SK-N-SH (cell line): ENCODE data around the gene TSPAN8. TPM values are rescaled to one million over a fixed set of nuclear protein-coding genes. Genes with fewer than 3 reads are reported as not detected.

ENCODE experiments used
- CTCF ChIA-PET: fragments of 300-600, 350-600 bp; formaldehyde crosslinking; extraction: SDS; loops from one replicate; lab custom pipeline; 2021; lab: Yijun Ruan, JAX
- POLR2A ChIA-PET: fragments of 350-600 bp; sonication (Branson Sonifier 250); formaldehyde crosslinking; extraction: SDS; loops from one replicate; lab custom pipeline; 2020; ENCODE audit warnings: antibody characterized with exemption, inconsistent platforms; lab: Yijun Ruan, JAX
- DNase-seq: peaks from one replicate; pipeline ENCODE4 v3.0.0; 2012
- H2AFZ ChIP-seq: fragments of 200-600 bp; sonication (generic); 2 replicates; pipeline ENCODE4 v1.8.1; 2016; ENCODE audit warnings: antibody characterized with exemption, mild to moderate bottlenecking, low read depth
- H3F3A ChIP-seq: fragments of 200-600 bp; sonication (generic); replicated peaks from 2 replicates; pipeline ENCODE3; 2016; ENCODE audit warnings: antibody characterized with exemption, mild to moderate bottlenecking; ENCODE audit not compliant: insufficient read depth
- H3K27ac ChIP-seq, 2 experiments: fragments of 200-500 bp in 1 of 2; fragments of 200-600 bp in 1 of 2; sonication (Bioruptor generic) in 1 of 2; sonication (generic), shearing (Covaris generic) in 1 of 2; 2 replicates each; pipeline versions ENCODE4 v1.5.1 to v1.6.1; 2014 to 2016; ENCODE audit warnings: low read depth in 2 of 2, inconsistent platforms in 1 of 2, low read length in 1 of 2, mild to moderate bottlenecking in 1 of 2, mixed read lengths in 1 of 2
- H3K27me3 ChIP-seq: fragments of 200-600 bp; sonication (generic), shearing (Covaris generic); 2 replicates; pipeline ENCODE4 v1.6.1; 2016; ENCODE audit warnings: mixed run types; ENCODE audit not compliant: insufficient read depth
- H3K36me3 ChIP-seq, 2 experiments: fragments of 200-500 bp in 1 of 2; fragments of 200-600 bp in 1 of 2; sonication (Bioruptor generic) in 1 of 2; sonication (generic) in 1 of 2; replicated peaks in 1 of 2; 2 replicates each; pipeline versions ENCODE3 to v1.5.1; 2014 to 2016; ENCODE audit warnings: low read length in 1 of 2, mild to moderate bottlenecking in 1 of 2; ENCODE audit not compliant: insufficient read depth in 2 of 2, control insufficient read depth in 1 of 2
- H3K4me1 ChIP-seq, 2 experiments: fragments of 200-500 bp in 1 of 2; fragments of 200-600 bp in 1 of 2; sonication (Bioruptor generic) in 1 of 2; sonication (generic), shearing (Covaris generic) in 1 of 2; 2 replicates each; pipeline versions ENCODE4 v1.5.1 to v1.6.1; 2014 to 2016; ENCODE audit warnings: low read depth in 1 of 2, low read length in 1 of 2, mixed run types in 1 of 2; ENCODE audit not compliant: insufficient read depth in 2 of 2, control insufficient read depth in 1 of 2
- H3K4me2 ChIP-seq: fragments of 200-600 bp; sonication (generic), shearing (Covaris generic); 2 replicates; pipeline ENCODE4 v1.6.1; 2017; ENCODE audit warnings: mixed run types
- H3K4me3 ChIP-seq, 2 experiments: fragments of 200-500 bp in 1 of 2; fragments of 200-600 bp in 1 of 2; sonication (Bioruptor generic) in 1 of 2; sonication (generic), shearing (Covaris generic) in 1 of 2; 2 replicates each; pipeline versions ENCODE4 v1.5.1 to v1.8.1; 2014 to 2016; ENCODE audit warnings: low read depth in 2 of 2, inconsistent platforms in 1 of 2, low read length in 1 of 2, mild to moderate bottlenecking in 1 of 2, mixed read lengths in 1 of 2, moderate library complexity in 1 of 2
- H3K79me2 ChIP-seq: fragments of 200-600 bp; sonication (generic); 2 replicates; pipeline ENCODE4 v1.8.1; 2017; ENCODE audit warnings: mild to moderate bottlenecking; ENCODE audit not compliant: insufficient read depth
- H3K9ac ChIP-seq: fragments of 200-600 bp; sonication (generic); 2 replicates; pipeline ENCODE4 v1.6.1; 2017; ENCODE audit warnings: mixed run types
- H3K9me2 ChIP-seq: fragments of 200-600 bp; sonication (generic); 2 replicates; pipeline ENCODE4 v1.6.1; 2017; ENCODE audit warnings: mixed run types
- H3K9me3 ChIP-seq: fragments of 200-600 bp; sonication (generic); 2 replicates; pipeline ENCODE4 v1.6.1; 2017; ENCODE audit warnings: mixed run types, mild to moderate bottlenecking, moderate library complexity
- H4K20me1 ChIP-seq: fragments of 200-600 bp; sonication (generic); 2 replicates; pipeline ENCODE4 v1.6.1; 2017; ENCODE audit warnings: mild to moderate bottlenecking, mixed run types; ENCODE audit not compliant: insufficient read depth
- ELF1 ChIP-seq: IDR thresholded peaks from 2 replicates; pipeline ENCODE4 v1.4.0; 2012
- EZH2phosphoT487 ChIP-seq: fragments of 200-600 bp; sonication (generic); IDR thresholded peaks from 2 replicates; pipeline ENCODE4 v1.6.1; 2017; ENCODE audit warnings: low read depth, mixed run types, mild to moderate bottlenecking, antibody characterized with exemption, moderate library complexity, borderline replicate concordance
- GATA2 ChIP-seq: sonication (generic); formaldehyde crosslinking; IDR thresholded peaks from 2 replicates; pipeline ENCODE4 v1.5.0; 2020; ENCODE audit warnings: mild to moderate bottlenecking, missing genetic modification reagents
- IRF3 ChIP-seq: fragments of 150-350 bp; IDR thresholded peaks from 2 replicates; pipeline ENCODE4 v1.6.1; 2016; ENCODE audit warnings: mild to moderate bottlenecking, low read depth, low read length
- JUND ChIP-seq: IDR thresholded peaks from 2 replicates; pipeline ENCODE4 v1.4.0; 2012
- MEF2A ChIP-seq: IDR thresholded peaks from 2 replicates; pipeline ENCODE4 v1.4.0; 2012; ENCODE audit warnings: low read depth, borderline replicate concordance
- MXI1 ChIP-seq: IDR thresholded peaks from 2 replicates; pipeline ENCODE4 v1.6.1; 2012; ENCODE audit warnings: mild to moderate bottlenecking, low read depth, low read length, improper control_type of control experiment
- NFIC ChIP-seq: IDR thresholded peaks from 2 replicates; pipeline ENCODE4 v1.4.0; 2012; ENCODE audit warnings: borderline replicate concordance
- NRF1 ChIP-seq: IDR thresholded peaks from 2 replicates; pipeline ENCODE4 v1.6.1; 2012; ENCODE audit warnings: low read depth, mild to moderate bottlenecking, low read length
- POLR2AphosphoS5 ChIP-seq: IDR thresholded peaks from 2 replicates; pipeline ENCODE4 v1.6.1; 2012; ENCODE audit warnings: low read depth, low read length
- RAD21 ChIP-seq: IDR thresholded peaks from 2 replicates; pipeline ENCODE4 v1.6.1; 2012; ENCODE audit warnings: mild to moderate bottlenecking, low read length
- RCOR1 ChIP-seq: fragments of 150-350 bp; IDR thresholded peaks from 2 replicates; pipeline ENCODE4 v1.6.1; 2017; ENCODE audit warnings: antibody characterized with exemption, low read length
- RFX5 ChIP-seq: IDR thresholded peaks from 2 replicates; pipeline ENCODE4 v1.6.1; 2012; ENCODE audit warnings: mild to moderate bottlenecking, improper control_type of control experiment, low read length
- RXRA ChIP-seq: IDR thresholded peaks from 2 replicates; pipeline ENCODE4 v1.4.0; 2012; ENCODE audit warnings: low read depth, mild to moderate bottlenecking, borderline replicate concordance
- SMC3 ChIP-seq: IDR thresholded peaks from 2 replicates; pipeline ENCODE4 v1.6.1; 2012; ENCODE audit warnings: low read depth, low read length, improper control_type of control experiment
- TAF1 ChIP-seq: IDR thresholded peaks from 2 replicates; pipeline ENCODE4 v1.6.1; 2012; ENCODE audit warnings: low read depth, mild to moderate bottlenecking, low read length, moderate library complexity, borderline replicate concordance
- YY1 ChIP-seq: IDR thresholded peaks from 2 replicates; pipeline ENCODE4 v1.4.0; 2012; ENCODE audit warnings: low read depth, mild to moderate bottlenecking
- WGBS: methylation state at CpG from one replicate; pipeline ENCODE4 v1.1.6; 2017; ENCODE audit warnings: low lambda C conversion rate; 5-methylcytosine and 5-hydroxymethylcytosine counted together
- polyA plus RNA-seq, 3 experiments: library from polyadenylated mRNA; depleted of rRNA; stranded (reverse); fragments of >200 nt; gene quantifications; 2 replicates each; pipeline ENCODE4 v1.2.3, GENCODE V29; 2012
- TF ChIP-seq, protein P1 (sequence below): IDR thresholded peaks from 2 replicates; pipeline ENCODE4 v1.4.0; 2012; ENCODE audit warnings: low read depth, borderline replicate concordance
- TF ChIP-seq, protein P2 (sequence below): IDR thresholded peaks from 2 replicates; pipeline ENCODE4 v1.6.1; 2012; ENCODE audit warnings: mild to moderate bottlenecking, low read depth, low read length, moderate library complexity
- TF ChIP-seq, protein P3 (sequence below): IDR thresholded peaks from 2 replicates; pipeline ENCODE4 v1.4.0; 2012; ENCODE audit warnings: low read depth
- TF ChIP-seq, protein P4 (sequence below): fragments of 200-600 bp; sonication (generic); IDR thresholded peaks from 2 replicates; pipeline ENCODE4 v1.6.1; 2017; ENCODE audit warnings: antibody characterized with exemption, mild to moderate bottlenecking, moderate library complexity

The TSPAN8 gene
- polyA plus RNA-seq, 1 of the 3 experiments (the other 2 are of a cell fraction) = 0.31 TPM

DNA sequence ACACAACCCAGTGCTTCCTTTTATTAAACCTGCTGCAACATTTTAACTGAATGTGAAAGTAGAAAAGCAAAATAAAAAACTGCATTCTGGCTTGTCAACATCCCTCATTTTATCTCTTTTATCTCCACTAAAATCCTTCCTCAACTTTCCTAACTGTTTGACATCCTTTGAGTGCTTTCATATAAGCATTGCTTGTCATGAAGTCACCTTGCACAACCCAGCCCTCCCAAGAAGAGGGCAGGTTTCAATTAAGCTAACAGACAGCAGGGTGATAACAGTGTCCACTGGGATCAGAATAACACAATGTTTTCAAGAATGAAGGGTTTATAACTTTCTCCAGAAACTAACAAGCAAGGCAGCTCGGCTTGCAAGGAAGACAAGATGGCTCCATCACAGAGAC, 16.3 kb upstream of the TSPAN8 start:
- no peak for DNase-seq
- ChIA-PET CTCF (interaction anchor here (1.1 to 1.2 kb wide), 2 partner anchors 269 to 1014 kb away, joined by 3 read pairs; no protein-coding TSS in a partner anchor), POLR2A (no interaction called here)
- TF ChIP-seq JUND = no peak
- TF ChIP-seq SMC3 = no peak
- TF ChIP-seq NFIC = no peak
- TF ChIP-seq GATA2 (CRISPR knock-in tag) = no peak
- no peak for TF ChIP-seq NRF1
- TF ChIP-seq ELF1 = no peak
- TF ChIP-seq MXI1 = no peak
- TF ChIP-seq POLR2AphosphoS5 = no peak
- TF ChIP-seq IRF3 = no peak
- no peak for TF ChIP-seq RFX5
- Histone ChIP-seq H3K4me3 (no peak overlapping the region), H3K36me3 (no peaks in the 10 kb centered on the region), H3K9me2 (no peaks in the 10 kb centered on the region), H2AFZ (no peak overlapping the region), H3K4me2 (no peak overlapping the region), H4K20me1 (no peaks in the 10 kb centered on the region), H3K4me1 (no peaks in the 10 kb centered on the region), H3K27me3 (no peaks in the 10 kb centered on the region), H3K9ac (no peak overlapping the region), H3F3A (no peaks in the 10 kb centered on the region), H3K79me2 (no peaks in the 10 kb centered on the region), H3K27ac (no peak overlapping the region), H3K9me3 (no peaks in the 10 kb centered on the region)
- WGBS = 42% methylated on average over 1 of the region's 1 CpG

GRCh38 chr12:71170456-71170855, 12.7 kb upstream of the TSPAN8 start:
- Histone ChIP-seq H3K4me2 (no peak overlapping the region), H2AFZ (no peak overlapping the region), H3K4me1 (no peaks in the 10 kb centered on the region), H3K9me3 (no peaks in the 10 kb centered on the region), H3K4me3 (no peak overlapping the region), H4K20me1 (no peaks in the 10 kb centered on the region), H3K79me2 (no peaks in the 10 kb centered on the region), H3K9ac (no peak overlapping the region), H3K27me3 (no peaks in the 10 kb centered on the region), H3K27ac (no peak overlapping the region), H3K36me3 (no peaks in the 10 kb centered on the region), H3F3A (no peaks in the 10 kb centered on the region), H3K9me2 (no peaks in the 10 kb centered on the region)
- WGBS = 32% methylated on average over 1 of the region's 1 CpG
- POLR2A ChIA-PET = no interaction called here
- CTCF ChIA-PET = interaction anchor here (1.2 kb wide), 1 partner anchor 14 kb away, joined by 3 read pairs; no protein-coding TSS in a partner anchor
- no peak for DNase-seq
- TF ChIP-seq NFIC (no peak), RFX5 (no peak), YY1 (no peak), RCOR1 (no peak), TAF1 (no peak), POLR2AphosphoS5 (no peak), RAD21 (no peak), RXRA (no peak), MEF2A (no peak), EZH2phosphoT487 (no peak)
- TF ChIP-seq, protein P1, sequence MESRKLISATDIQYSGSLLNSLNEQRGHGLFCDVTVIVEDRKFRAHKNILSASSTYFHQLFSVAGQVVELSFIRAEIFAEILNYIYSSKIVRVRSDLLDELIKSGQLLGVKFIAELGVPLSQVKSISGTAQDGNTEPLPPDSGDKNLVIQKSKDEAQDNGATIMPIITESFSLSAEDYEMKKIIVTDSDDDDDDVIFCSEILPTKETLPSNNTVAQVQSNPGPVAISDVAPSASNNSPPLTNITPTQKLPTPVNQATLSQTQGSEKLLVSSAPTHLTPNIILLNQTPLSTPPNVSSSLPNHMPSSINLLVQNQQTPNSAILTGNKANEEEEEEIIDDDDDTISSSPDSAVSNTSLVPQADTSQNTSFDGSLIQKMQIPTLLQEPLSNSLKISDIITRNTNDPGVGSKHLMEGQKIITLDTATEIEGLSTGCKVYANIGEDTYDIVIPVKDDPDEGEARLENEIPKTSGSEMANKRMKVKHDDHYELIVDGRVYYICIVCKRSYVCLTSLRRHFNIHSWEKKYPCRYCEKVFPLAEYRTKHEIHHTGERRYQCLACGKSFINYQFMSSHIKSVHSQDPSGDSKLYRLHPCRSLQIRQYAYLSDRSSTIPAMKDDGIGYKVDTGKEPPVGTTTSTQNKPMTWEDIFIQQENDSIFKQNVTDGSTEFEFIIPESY = no peak
- TF ChIP-seq, protein P2, sequence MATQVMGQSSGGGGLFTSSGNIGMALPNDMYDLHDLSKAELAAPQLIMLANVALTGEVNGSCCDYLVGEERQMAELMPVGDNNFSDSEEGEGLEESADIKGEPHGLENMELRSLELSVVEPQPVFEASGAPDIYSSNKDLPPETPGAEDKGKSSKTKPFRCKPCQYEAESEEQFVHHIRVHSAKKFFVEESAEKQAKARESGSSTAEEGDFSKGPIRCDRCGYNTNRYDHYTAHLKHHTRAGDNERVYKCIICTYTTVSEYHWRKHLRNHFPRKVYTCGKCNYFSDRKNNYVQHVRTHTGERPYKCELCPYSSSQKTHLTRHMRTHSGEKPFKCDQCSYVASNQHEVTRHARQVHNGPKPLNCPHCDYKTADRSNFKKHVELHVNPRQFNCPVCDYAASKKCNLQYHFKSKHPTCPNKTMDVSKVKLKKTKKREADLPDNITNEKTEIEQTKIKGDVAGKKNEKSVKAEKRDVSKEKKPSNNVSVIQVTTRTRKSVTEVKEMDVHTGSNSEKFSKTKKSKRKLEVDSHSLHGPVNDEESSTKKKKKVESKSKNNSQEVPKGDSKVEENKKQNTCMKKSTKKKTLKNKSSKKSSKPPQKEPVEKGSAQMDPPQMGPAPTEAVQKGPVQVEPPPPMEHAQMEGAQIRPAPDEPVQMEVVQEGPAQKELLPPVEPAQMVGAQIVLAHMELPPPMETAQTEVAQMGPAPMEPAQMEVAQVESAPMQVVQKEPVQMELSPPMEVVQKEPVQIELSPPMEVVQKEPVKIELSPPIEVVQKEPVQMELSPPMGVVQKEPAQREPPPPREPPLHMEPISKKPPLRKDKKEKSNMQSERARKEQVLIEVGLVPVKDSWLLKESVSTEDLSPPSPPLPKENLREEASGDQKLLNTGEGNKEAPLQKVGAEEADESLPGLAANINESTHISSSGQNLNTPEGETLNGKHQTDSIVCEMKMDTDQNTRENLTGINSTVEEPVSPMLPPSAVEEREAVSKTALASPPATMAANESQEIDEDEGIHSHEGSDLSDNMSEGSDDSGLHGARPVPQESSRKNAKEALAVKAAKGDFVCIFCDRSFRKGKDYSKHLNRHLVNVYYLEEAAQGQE = no peak
- TF ChIP-seq, protein P3, sequence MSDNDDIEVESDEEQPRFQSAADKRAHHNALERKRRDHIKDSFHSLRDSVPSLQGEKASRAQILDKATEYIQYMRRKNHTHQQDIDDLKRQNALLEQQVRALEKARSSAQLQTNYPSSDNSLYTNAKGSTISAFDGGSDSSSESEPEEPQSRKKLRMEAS = no peak
- TF ChIP-seq, protein P4, sequence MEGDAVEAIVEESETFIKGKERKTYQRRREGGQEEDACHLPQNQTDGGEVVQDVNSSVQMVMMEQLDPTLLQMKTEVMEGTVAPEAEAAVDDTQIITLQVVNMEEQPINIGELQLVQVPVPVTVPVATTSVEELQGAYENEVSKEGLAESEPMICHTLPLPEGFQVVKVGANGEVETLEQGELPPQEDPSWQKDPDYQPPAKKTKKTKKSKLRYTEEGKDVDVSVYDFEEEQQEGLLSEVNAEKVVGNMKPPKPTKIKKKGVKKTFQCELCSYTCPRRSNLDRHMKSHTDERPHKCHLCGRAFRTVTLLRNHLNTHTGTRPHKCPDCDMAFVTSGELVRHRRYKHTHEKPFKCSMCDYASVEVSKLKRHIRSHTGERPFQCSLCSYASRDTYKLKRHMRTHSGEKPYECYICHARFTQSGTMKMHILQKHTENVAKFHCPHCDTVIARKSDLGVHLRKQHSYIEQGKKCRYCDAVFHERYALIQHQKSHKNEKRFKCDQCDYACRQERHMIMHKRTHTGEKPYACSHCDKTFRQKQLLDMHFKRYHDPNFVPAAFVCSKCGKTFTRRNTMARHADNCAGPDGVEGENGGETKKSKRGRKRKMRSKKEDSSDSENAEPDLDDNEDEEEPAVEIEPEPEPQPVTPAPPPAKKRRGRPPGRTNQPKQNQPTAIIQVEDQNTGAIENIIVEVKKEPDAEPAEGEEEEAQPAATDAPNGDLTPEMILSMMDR = no peak
